Loucy (cell line): Measurements from ENCODE around the gene SYNRG.

Experiments
- CTCF ChIP-seq: fragments of 200-600 bp; sonication (generic); conservative IDR thresholded peaks from 2 replicates; pipeline ENCODE4 v1.5.1; 2014; ENCODE audit warnings: mild to moderate bottlenecking, antibody characterized with exemption, low read length
- EZH2phosphoT487 ChIP-seq: fragments of 200-600 bp; IDR thresholded peaks from 2 replicates; pipeline ENCODE4 v1.6.1; 2018; ENCODE audit warnings: antibody characterized with exemption, mild to moderate bottlenecking, moderate library complexity, borderline replicate concordance

DNA sequence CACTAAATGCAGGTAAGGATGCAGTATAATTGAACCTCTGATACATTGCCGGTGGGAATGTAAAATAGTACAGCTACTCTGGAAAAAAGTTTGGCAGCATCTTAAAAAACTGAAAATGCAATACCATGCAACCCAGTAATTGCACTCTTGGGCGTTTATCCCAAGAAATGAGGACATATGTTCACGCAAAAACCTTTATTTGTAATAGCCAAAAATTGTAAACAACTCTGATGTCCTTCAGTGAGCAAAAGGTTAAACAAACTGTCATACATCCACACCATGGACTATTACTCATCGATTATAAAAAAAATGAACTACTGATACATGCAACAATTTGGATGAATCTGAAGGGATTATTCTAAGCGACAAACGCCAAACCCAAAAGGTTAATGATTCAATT lies 16.9 kb downstream of the SYNRG start:
- TF ChIP-seq CTCF: no peak
- TF ChIP-seq EZH2phosphoT487: no peak
